Nephron (organoid): ENCODE results near the gene AGO3.

ENCODE experiments used
- H3K27ac Mint-ChIP-seq, 3 experiments: 2 replicates each; pipeline ENCODE4 v1.8.0; 2020; ENCODE audit warnings: mixed read lengths in 3 of 3, mild to moderate bottlenecking in 2 of 3, moderate library complexity in 1 of 3
- H3K27me3 Mint-ChIP-seq: 2 replicates; pipeline ENCODE4 v1.8.0; 2021; ENCODE audit warnings: low read depth, mild to moderate bottlenecking, moderate library complexity, mixed read lengths
- H3K36me3 Mint-ChIP-seq: 2 replicates; pipeline ENCODE4 v1.8.0; 2020; ENCODE audit warnings: low read depth, mixed read lengths
- H3K4me1 Mint-ChIP-seq: 2 replicates; pipeline ENCODE4 v1.8.0; 2020; ENCODE audit warnings: mixed read lengths
- H3K4me3 Mint-ChIP-seq, 3 experiments: 2 replicates each; pipeline ENCODE4 v1.8.0; 2020; ENCODE audit warnings: mild to moderate bottlenecking in 3 of 3, mixed read lengths in 3 of 3, moderate library complexity in 2 of 3
- H3K9me3 Mint-ChIP-seq: 2 replicates; pipeline ENCODE4 v1.8.0; 2020; ENCODE audit warnings: mixed read lengths
- TF ChIP-seq, protein P1 (sequence below), 3 experiments: fragments of 200-600 bp; sonication (generic); IDR thresholded peaks; one replicate each; pipeline ENCODE4 v1.5.0; 2021; ENCODE audit warnings: antibody characterized with exemption in 3 of 3; ENCODE audit not compliant: unreplicated experiment in 3 of 3

AGO3 gene

DNA sequence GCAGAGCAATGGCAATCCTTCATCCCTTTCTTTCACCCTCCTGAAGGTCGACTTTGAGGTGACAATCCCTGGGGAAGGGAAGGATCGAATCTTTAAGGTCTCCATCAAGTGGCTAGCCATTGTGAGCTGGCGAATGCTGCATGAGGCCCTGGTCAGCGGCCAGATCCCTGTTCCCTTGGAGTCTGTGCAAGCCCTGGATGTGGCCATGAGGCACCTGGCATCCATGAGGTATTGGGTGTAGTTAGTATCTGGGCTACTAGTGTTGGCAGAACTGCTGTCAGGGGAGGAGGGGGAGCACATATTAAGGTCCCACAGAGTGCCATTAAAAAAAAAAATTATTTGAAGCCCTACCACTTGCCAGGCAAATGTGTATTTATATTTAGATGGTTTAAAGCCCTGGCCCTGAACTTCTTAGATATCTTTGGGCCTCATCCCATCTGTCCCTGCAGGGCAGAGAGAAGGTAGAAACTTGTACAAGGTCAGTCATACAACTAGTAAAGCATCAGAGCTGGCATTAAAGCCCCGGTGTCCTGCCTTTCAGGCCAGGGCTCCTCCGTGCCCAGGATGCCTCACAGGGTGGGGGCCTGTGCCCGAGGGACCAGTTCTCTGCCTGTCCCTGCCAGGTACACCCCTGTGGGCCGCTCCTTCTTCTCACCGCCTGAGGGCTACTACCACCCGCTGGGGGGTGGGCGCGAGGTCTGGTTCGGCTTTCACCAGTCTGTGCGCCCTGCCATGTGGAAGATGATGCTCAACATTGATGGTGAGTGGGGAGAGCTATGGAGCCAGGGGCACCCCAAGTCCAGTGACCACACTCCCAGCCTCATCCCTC lies 37.6 kb upstream of the AGO3 start:
- TF ChIP-seq, protein P1, sequence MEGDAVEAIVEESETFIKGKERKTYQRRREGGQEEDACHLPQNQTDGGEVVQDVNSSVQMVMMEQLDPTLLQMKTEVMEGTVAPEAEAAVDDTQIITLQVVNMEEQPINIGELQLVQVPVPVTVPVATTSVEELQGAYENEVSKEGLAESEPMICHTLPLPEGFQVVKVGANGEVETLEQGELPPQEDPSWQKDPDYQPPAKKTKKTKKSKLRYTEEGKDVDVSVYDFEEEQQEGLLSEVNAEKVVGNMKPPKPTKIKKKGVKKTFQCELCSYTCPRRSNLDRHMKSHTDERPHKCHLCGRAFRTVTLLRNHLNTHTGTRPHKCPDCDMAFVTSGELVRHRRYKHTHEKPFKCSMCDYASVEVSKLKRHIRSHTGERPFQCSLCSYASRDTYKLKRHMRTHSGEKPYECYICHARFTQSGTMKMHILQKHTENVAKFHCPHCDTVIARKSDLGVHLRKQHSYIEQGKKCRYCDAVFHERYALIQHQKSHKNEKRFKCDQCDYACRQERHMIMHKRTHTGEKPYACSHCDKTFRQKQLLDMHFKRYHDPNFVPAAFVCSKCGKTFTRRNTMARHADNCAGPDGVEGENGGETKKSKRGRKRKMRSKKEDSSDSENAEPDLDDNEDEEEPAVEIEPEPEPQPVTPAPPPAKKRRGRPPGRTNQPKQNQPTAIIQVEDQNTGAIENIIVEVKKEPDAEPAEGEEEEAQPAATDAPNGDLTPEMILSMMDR (IDR thresholded peaks at IDR 0.05; ENCODE audit: unreplicated experiment in 3 of 3): no peak
- H3K36me3 Mint-ChIP-seq: peaks cover 55% of the 10 kb centered on the region
- no peaks in the 10 kb centered on the region for H3K4me1 Mint-ChIP-seq
- H3K4me3 Mint-ChIP-seq: no peak overlapping the region
- H3K9me3 Mint-ChIP-seq: no peaks in the 10 kb centered on the region
- no peak overlapping the region for H3K27ac Mint-ChIP-seq
- no peaks in the 10 kb centered on the region for H3K27me3 Mint-ChIP-seq

DNA sequence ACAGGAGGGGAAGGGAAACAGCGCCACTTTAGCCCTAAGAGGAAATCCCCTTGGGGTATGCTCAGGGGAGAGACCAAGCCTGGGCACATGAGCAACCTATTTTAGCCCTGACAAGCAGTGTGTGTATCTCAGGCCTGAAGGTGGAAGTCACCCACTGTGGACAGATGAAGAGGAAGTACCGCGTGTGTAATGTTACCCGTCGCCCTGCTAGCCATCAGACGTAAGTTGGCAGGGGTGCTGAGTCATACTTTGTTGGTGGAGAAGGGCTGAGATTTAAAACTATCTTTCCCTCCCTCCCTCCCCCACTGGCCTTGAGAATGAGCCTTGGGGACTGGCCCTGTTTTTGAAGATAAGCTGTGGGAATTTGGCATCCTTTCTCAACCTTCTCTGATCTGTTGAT lies 36.7 kb upstream of the AGO3 start:
- Mint-ChIP-seq H3K27me3 (no peaks in the 10 kb centered on the region), H3K36me3 (peaks cover 54% of the 10 kb centered on the region), H3K4me3 (no peak overlapping the region), H3K27ac (no peak overlapping the region), H3K4me1 (no peaks in the 10 kb centered on the region), H3K9me3 (no peaks in the 10 kb centered on the region)
- TF ChIP-seq, protein P1 (IDR thresholded peaks at IDR 0.05; ENCODE audit: unreplicated experiment in 3 of 3): no peak

DNA sequence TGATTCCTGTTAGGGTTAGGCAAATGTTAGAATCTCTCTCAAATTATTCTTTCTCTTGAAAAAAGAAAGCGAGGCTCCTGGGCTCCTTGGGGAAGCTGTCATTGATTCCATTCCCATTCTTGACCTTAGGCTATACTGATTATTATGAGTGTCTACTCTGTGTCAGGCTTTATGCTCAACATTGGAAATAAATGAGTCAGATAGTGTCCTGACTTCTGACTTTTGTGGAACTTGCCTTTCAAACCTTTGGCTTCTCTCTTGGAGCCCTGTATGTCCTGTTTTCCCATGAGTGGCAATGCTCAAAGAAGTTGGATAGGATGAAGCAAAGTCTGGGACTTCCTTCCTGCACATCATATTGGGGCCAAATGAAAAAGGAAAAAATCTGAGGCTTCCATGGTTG lies 36.2 kb upstream of the AGO3 start:
- TF ChIP-seq, protein P1 (IDR thresholded peaks at IDR 0.05; ENCODE audit: unreplicated experiment in 3 of 3): no peak
- Mint-ChIP-seq H3K36me3 (peaks cover 58% of the 10 kb centered on the region), H3K9me3 (no peaks in the 10 kb centered on the region), H3K4me3 (no peak overlapping the region), H3K27ac (no peak overlapping the region), H3K4me1 (no peaks in the 10 kb centered on the region), H3K27me3 (no peaks in the 10 kb centered on the region)

DNA sequence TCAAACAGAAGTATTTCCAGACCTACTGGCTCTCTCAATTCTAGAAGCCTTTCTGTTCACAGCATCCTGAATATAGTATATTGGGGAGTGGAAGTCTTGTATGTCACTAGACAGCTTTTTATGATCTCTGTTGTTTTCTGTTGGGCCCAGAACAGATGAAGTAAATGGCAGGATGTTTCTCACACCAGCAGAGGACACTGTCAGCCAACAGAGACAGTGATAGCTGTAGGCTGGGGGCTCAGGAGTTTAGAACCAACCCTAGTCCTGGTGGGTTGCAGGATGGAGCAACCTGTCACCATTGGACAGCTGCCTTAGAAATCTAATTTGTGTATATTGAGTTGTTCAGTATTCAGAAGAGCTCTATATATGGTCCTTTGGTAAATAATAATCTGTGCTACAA lies 31.0 kb upstream of the AGO3 start:
- H3K9me3 Mint-ChIP-seq: no peaks in the 10 kb centered on the region
- H3K27me3 Mint-ChIP-seq: no peaks in the 10 kb centered on the region
- no peak overlapping the region for H3K4me3 Mint-ChIP-seq
- TF ChIP-seq, protein P1 (IDR thresholded peaks at IDR 0.05; ENCODE audit: unreplicated experiment in 3 of 3): no peak
- no peaks in the 10 kb centered on the region for H3K4me1 Mint-ChIP-seq
- H3K27ac Mint-ChIP-seq: no peak overlapping the region
- H3K36me3 Mint-ChIP-seq: peaks cover 67% of the 10 kb centered on the region

DNA sequence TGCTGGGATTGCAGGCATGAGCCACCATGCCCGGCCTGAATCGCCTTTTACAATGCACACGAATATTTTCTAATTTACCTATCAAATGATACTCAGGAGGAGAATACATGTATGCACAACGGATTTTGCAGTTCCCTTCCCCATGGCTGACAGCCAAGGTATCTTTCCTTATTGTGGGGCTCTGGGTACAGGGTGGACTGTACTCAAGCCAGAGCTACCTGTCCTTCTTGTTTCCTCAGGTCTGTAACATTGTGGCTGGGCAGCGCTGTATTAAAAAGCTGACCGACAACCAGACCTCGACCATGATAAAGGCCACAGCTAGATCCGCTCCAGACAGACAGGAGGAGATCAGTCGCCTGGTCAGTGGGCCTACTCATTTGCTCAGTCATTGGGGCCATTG lies 29.7 kb upstream of the AGO3 start:
- Mint-ChIP-seq H3K27me3 (no peaks in the 10 kb centered on the region), H3K36me3 (peaks cover 60% of the 10 kb centered on the region), H3K4me3 (no peak overlapping the region), H3K4me1 (no peaks in the 10 kb centered on the region), H3K9me3 (no peaks in the 10 kb centered on the region), H3K27ac (no peak overlapping the region)
- TF ChIP-seq, protein P1 (IDR thresholded peaks at IDR 0.05; ENCODE audit: unreplicated experiment in 3 of 3): no peak

DNA sequence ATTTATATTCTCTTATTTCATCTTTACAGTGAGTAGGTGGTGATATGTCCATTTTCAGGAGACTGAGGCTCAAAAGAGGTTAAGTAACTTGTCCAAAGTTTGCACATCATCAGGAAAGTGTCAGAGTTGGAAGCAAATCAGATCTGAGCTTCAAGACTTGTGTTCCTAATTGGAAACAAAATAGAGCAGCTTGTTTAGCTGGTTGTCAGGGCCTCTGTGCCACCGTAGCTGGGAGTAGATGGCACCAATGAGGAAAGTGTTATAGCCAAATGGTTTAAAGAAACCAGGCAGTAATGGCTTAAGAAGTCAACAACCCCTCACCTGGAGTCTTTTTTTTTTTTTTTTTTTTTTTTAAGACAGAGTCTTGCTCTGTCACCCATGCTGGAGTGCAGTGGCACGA lies 28.2 kb upstream of the AGO3 start:
- TF ChIP-seq, protein P1 (IDR thresholded peaks at IDR 0.05; ENCODE audit: unreplicated experiment in 3 of 3): no peak
- no peak overlapping the region for H3K4me3 Mint-ChIP-seq
- no peaks in the 10 kb centered on the region for H3K4me1 Mint-ChIP-seq
- no peaks in the 10 kb centered on the region for H3K9me3 Mint-ChIP-seq
- H3K36me3 Mint-ChIP-seq: peaks cover 58% of the 10 kb centered on the region
- H3K27me3 Mint-ChIP-seq: no peaks in the 10 kb centered on the region
- H3K27ac Mint-ChIP-seq: no peak overlapping the region
